ENCODE data around the gene ACSL5. TPM values are rescaled to one million over a fixed set of nuclear protein-coding genes. Genes with fewer than 3 reads are reported as not detected.

ACSL5 gene
- total RNA-seq, 1 donor from 2014 or later = 81.1 TPM

DNA sequence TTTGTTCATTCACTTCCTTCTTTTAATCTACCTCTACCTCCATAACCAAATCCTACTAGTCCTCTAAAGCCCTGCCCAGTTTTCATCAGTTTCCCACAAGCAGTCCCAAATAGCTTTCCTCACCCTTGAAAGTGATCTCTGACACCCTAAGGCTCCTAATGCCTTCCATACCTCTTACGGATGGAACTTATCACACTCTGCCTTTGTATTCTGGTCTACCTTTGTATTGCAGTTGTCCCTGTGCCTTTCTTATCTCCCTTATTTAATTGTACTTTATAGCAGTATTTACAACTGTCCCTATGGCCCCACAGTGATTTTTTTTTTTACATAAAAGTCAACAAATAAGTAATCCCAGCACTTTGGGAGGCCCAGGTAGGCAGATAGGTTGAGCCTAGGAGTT lies 33.8 kb downstream of the ACSL5 start:
- no peak overlapping the region for H3K27ac ChIP-seq
- no peak overlapping the region for H3K4me3 ChIP-seq
- no peak for TF ChIP-seq CTCF (IDR thresholded peaks at IDR 0.05)
- DNase-seq (no peak), ATAC-seq (no peak)
- H3K36me3 ChIP-seq = peaks cover 96% of the 10 kb centered on the region
- H3K9me3 ChIP-seq = no peaks in the 10 kb centered on the region
- intact Hi-C loops (cut with DNase I) = no loop called here
- no peaks in the 10 kb centered on the region for H3K4me1 ChIP-seq
- no peaks in the 10 kb centered on the region for H3K27me3 ChIP-seq (ENCODE audit: low read depth)

- no peaks in the 10 kb centered on the region for H3K4me1 ChIP-seq
- no peak overlapping the region for H3K27ac ChIP-seq
- ATAC-seq = no peak
- DNase-seq = no peak
- peaks cover 94% of the 10 kb centered on the region for H3K36me3 ChIP-seq
- no peak overlapping the region for H3K4me3 ChIP-seq
- no peaks in the 10 kb centered on the region for H3K27me3 ChIP-seq (ENCODE audit: low read depth)
- intact Hi-C loops (cut with DNase I) = no loop called here
- no peaks in the 10 kb centered on the region for H3K9me3 ChIP-seq
- no peak for TF ChIP-seq CTCF (IDR thresholded peaks at IDR 0.05)
Measured at GRCh38 chr10:112409299-112409698, 35.4 kb downstream of the ACSL5 start.

DNA sequence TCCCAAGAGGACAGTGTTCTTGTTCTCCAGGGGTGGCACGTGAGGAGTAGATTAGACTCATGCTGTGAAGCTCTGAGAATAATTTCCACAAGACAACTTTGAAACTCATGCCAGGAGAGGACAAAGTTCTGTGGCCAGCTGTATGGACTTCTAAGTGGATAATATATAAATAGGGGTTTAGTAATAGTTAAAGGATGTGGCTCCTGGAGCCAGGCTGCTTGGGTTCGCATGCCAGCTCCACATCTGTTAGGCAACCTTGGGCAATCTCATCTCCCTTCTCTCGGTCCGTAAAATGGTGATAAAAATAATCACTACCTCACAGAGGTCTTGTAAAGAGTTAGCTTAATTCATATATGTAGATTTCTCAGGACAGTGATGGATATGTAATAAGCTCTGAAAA lies 35.8 kb downstream of the ACSL5 start:
- ATAC-seq (no peak), DNase-seq (no peak)
- Histone ChIP-seq H3K36me3 (peaks cover 94% of the 10 kb centered on the region), H3K4me1 (no peaks in the 10 kb centered on the region), H3K9me3 (no peaks in the 10 kb centered on the region), H3K27me3 (ENCODE audit: low read depth) (no peaks in the 10 kb centered on the region), H3K4me3 (no peak overlapping the region), H3K27ac (no peak overlapping the region)
- intact Hi-C loops (cut with DNase I) = no loop called here
- TF ChIP-seq CTCF (IDR thresholded peaks at IDR 0.05) = no peak

DNA sequence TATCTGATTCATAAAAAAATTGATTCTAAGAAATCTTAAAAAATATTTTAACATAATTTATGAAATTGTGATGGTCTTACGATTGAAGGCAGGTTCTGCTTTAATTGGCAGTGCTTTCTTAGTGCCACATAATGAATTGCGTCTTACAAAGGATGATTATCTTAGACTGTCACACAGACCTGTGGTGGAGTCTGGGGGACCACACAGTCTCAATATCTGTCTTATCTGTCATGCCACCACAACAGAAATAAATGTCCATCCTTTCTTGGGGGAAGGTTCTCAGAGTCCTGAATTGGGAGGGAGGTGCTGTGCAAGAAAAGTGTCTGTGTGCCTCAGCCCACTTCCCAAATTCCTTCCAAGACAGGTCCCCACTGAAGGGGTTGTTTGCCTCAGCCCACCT lies 38.8 kb downstream of the ACSL5 start:
- TF ChIP-seq CTCF (IDR thresholded peaks at IDR 0.05) = no peak
- Histone ChIP-seq H3K27ac (no peak overlapping the region), H3K4me1 (no peaks in the 10 kb centered on the region), H3K27me3 (ENCODE audit: low read depth) (no peaks in the 10 kb centered on the region), H3K36me3 (peaks cover 91% of the 10 kb centered on the region), H3K4me3 (no peak overlapping the region), H3K9me3 (no peaks in the 10 kb centered on the region)
- DNase-seq = no peak
- intact Hi-C loops (cut with DNase I) = no loop called here
- ATAC-seq = no peak

DNA sequence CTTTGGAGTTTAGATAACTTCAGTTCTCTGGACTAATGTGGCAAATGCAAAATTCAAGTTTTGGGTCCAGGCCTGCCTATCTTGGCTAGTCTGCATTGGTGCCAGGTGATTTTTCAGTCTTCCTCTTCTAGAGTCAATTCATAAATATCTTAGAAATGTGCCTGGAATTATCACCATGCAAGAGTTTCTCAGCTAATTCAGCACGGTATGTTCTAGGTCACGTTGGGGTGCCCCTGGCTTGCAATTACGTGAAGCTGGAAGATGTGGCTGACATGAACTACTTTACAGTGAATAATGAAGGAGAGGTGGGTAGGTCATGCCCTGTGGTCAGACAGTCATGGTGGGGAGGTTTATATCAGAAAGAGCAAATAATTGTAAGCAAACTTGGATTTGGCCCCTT lies 47.8 kb downstream of the ACSL5 start:
- Histone ChIP-seq H3K4me1 (no peaks in the 10 kb centered on the region), H3K36me3 (peaks cover 95% of the 10 kb centered on the region), H3K9me3 (no peaks in the 10 kb centered on the region), H3K4me3 (no peak overlapping the region), H3K27me3 (ENCODE audit: low read depth) (no peaks in the 10 kb centered on the region), H3K27ac (no peak overlapping the region)
- TF ChIP-seq CTCF (IDR thresholded peaks at IDR 0.05) = no peak
- ATAC-seq (no peak), DNase-seq (no peak)
- intact Hi-C loops (cut with DNase I) = no loop called here

DNA sequence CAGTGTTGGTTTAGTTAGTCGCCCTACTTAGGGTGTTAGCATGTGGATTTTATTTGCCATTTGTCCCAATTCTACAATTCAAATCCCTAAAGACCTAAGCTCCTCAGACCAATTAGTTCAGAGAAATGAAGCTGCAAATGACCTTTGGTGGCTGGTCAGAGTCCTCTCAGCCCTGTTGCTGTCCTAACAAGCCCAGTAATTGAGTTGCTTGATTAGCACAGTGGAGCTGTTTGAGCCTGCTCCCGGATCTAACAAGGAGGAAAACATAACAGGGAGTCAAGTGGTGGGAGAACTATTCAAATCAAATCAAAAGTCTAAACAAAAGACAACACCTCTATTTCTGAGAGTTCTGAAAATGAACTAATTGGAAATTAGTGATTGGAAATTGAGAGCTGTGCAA lies 50.7 kb downstream of the ACSL5 start:
- peaks cover 96% of the 10 kb centered on the region for H3K36me3 ChIP-seq
- no peaks in the 10 kb centered on the region for H3K9me3 ChIP-seq
- TF ChIP-seq CTCF (IDR thresholded peaks at IDR 0.05) = no peak
- no peak overlapping the region for H3K4me3 ChIP-seq
- no peaks in the 10 kb centered on the region for H3K4me1 ChIP-seq
- H3K27me3 ChIP-seq (ENCODE audit: low read depth) = no peaks in the 10 kb centered on the region
- intact Hi-C loops (cut with DNase I) = no loop called here
- no peak for DNase-seq
- no peak for ATAC-seq
- no peak overlapping the region for H3K27ac ChIP-seq
